A549 (cell line): ENCODE data around the gene SPRED3. TPM values are rescaled to one million over a fixed set of nuclear protein-coding genes. Genes with fewer than 3 reads are reported as not detected.

Source experiments
- ATAC-seq, 2 experiments: fragments of 200-7000 bp in 1 of 2; fragments of >200 bp in 1 of 2; cut with Nextera tagmentation in 1 of 2; cut with Tn5 transposase in 1 of 2; 3 replicates each; pipeline versions ENCODE4 v1.8.0 to v1.9.1; 2018 to 2020; ENCODE audit warnings: mild to moderate bottlenecking in 1 of 2, moderate library complexity in 1 of 2
- CTCF ChIA-PET: fragments of 300-600 bp; sonication (Branson Sonifier 250); formaldehyde crosslinking; extraction: SDS; loops from one replicate; lab custom pipeline; 2021; ENCODE audit warnings: antibody characterized with exemption, inconsistent platforms; lab: Yijun Ruan, JAX
- POLR2A ChIA-PET: fragments of 350-600 bp; formaldehyde crosslinking; extraction: SDS; loops from one replicate; lab custom pipeline; 2021; ENCODE audit warnings: antibody characterized with exemption, inconsistent platforms; lab: Yijun Ruan, JAX
- DNase-seq, 2 experiments: peaks; one replicate each; pipeline versions ENCODE4 v3.0.0 to v3.0.0-alpha.2; 2011 to 2016; ENCODE audit warnings: low read depth in 1 of 2, low spot score in 1 of 2
- FAIRE-seq: peaks from 2 replicates; lab custom pipeline; 2011; peaks lifted over from hg19 to GRCh38; lab: Jason Lieb, UNC
- H3K27ac ChIP-seq, 2 experiments: fragments of >200 bp; sonication (Bioruptor Twin); formaldehyde crosslinking; 3 replicates each; pipeline ENCODE4 v1.5.1; 2016 to 2017
- H3K4me1 ChIP-seq: fragments of >200 bp; sonication (Bioruptor Twin); formaldehyde crosslinking; 3 replicates; pipeline ENCODE4 v1.6.1; 2016
- H3K4me2 ChIP-seq: fragments of >200 bp; sonication (Bioruptor Twin); formaldehyde crosslinking; 3 replicates; pipeline ENCODE4 v1.6.1; 2016
- H3K4me3 ChIP-seq: fragments of >200 bp; sonication (Bioruptor Twin); formaldehyde crosslinking; 3 replicates; pipeline ENCODE4 v1.5.1; 2016
- H3K9me3 ChIP-seq: fragments of >200 bp; sonication (Bioruptor Twin); formaldehyde crosslinking; 3 replicates; pipeline ENCODE4 v1.6.1; 2016
- ATOH8 ChIP-seq: fragments of 250-450 bp; sonication (Bioruptor Pico); IDR thresholded peaks from 2 replicates; pipeline ENCODE4 v1.5.0; 2020; ENCODE audit warnings: low read depth, mild to moderate bottlenecking, moderate library complexity
- E2F6 ChIP-seq: IDR thresholded peaks from 2 replicates; pipeline ENCODE4 v1.6.1; 2012; ENCODE audit warnings: low read depth, borderline replicate concordance
- FOXS1 ChIP-seq: fragments of 250-450 bp; sonication (Bioruptor Pico); IDR thresholded peaks from 2 replicates; pipeline ENCODE4 v1.5.0; 2020; ENCODE audit warnings: mild to moderate bottlenecking, moderate library complexity
- HEYL ChIP-seq: fragments of 250-450 bp; sonication (Bioruptor Pico); IDR thresholded peaks from 2 replicates; pipeline ENCODE4 v1.8.0; 2021; ENCODE audit warnings: mild to moderate bottlenecking, moderate library complexity
- HOXA7 ChIP-seq: fragments of 250-450 bp; sonication (Bioruptor Pico); IDR thresholded peaks from 2 replicates; pipeline ENCODE4 v1.5.0; 2020; ENCODE audit warnings: mild to moderate bottlenecking, moderate library complexity
- HOXB13 ChIP-seq: fragments of 250-450 bp; sonication (Bioruptor Pico); IDR thresholded peaks from 2 replicates; pipeline ENCODE4 v1.5.0; 2020; ENCODE audit warnings: low read depth, mild to moderate bottlenecking, moderate library complexity
- KDM5A ChIP-seq: fragments of 200-600 bp; sonication (generic); IDR thresholded peaks from 2 replicates; pipeline ENCODE4 v1.6.1; 2016; ENCODE audit warnings: antibody characterized with exemption, mild to moderate bottlenecking
- RAD21 ChIP-seq, 2 experiments: fragments of >200 bp in 1 of 2; sonication (Bioruptor Twin) in 1 of 2; formaldehyde crosslinking in 1 of 2; IDR thresholded peaks in 1 of 2; conservative IDR thresholded peaks in 1 of 2; 2 replicates in 1 of 2; 3 replicates in 1 of 2; pipeline ENCODE4 v1.6.1; 2012 to 2018; ENCODE audit warnings: inconsistent platforms in 1 of 2
- RARB ChIP-seq: fragments of 250-450 bp; sonication (Bioruptor Pico); IDR thresholded peaks from 2 replicates; pipeline ENCODE4 v1.8.0; 2021; ENCODE audit warnings: mild to moderate bottlenecking, moderate library complexity
- RNF2 ChIP-seq: fragments of 200-600 bp; sonication (generic); IDR thresholded peaks from 2 replicates; pipeline ENCODE4 v1.6.1; 2016; ENCODE audit warnings: low read depth, mild to moderate bottlenecking, antibody characterized with exemption, moderate library complexity, borderline replicate concordance
- USF2 ChIP-seq: fragments of 450-650 bp; IDR thresholded peaks from 2 replicates; pipeline ENCODE4 v1.6.1; 2014; ENCODE audit warnings: antibody characterized with exemption
- WGBS: methylation state at CpG from one replicate; pipeline ENCODE4 v1.1.6; 2017; ENCODE audit errors: missing lambda C conversion rate; 5-methylcytosine and 5-hydroxymethylcytosine counted together
- polyA plus RNA-seq, 4 experiments: library from polyadenylated mRNA; depleted of rRNA in 3 of 4; stranded (reverse); fragments of >200 nt; fragmentation: RNase III in 1 of 4; extraction: RNeasy Plus Mini Kit Qiagen cat#74134 plus additional on column Dnase treatment in 1 of 4; gene quantifications; 2 replicates in 3 of 4; 3 replicates in 1 of 4; pipeline ENCODE4 v1.2.3, GENCODE V29; 2011 to 2017
- TF ChIP-seq, protein P1 (sequence below): IDR thresholded peaks from 2 replicates; pipeline ENCODE4 v1.6.1; 2012
- TF ChIP-seq, protein P2 (sequence below): fragments of >200 bp; sonication (Bioruptor Twin); formaldehyde crosslinking; IDR thresholded peaks from 3 replicates; pipeline ENCODE4 v1.6.1; 2016
- TF ChIP-seq, protein P3 (sequence below): fragments of 250-450 bp; sonication (Bioruptor Pico); IDR thresholded peaks from 2 replicates; pipeline ENCODE4 v1.5.0; 2021; ENCODE audit warnings: mild to moderate bottlenecking, moderate library complexity, borderline replicate concordance

Gene SPRED3
- polyA plus RNA-seq, 2 of the 4 experiments (the other 2 are of a cell fraction): 2.8 to 3.0 TPM

- CTCF ChIA-PET: interaction anchor here (0.7 to 12.4 kb wide), 18 partner anchors 11 to 487 kb away, joined by 3 to 254 read pairs (median 10); partner anchors contain the start of genes CATSPERG, FAM98C and PSMD8
- TF ChIP-seq HOXA7 (CRISPR knock-in tag): 0 out of 2 replicates have a peak, but pooled peaks have one; percentile 27
- TF ChIP-seq, protein P1, sequence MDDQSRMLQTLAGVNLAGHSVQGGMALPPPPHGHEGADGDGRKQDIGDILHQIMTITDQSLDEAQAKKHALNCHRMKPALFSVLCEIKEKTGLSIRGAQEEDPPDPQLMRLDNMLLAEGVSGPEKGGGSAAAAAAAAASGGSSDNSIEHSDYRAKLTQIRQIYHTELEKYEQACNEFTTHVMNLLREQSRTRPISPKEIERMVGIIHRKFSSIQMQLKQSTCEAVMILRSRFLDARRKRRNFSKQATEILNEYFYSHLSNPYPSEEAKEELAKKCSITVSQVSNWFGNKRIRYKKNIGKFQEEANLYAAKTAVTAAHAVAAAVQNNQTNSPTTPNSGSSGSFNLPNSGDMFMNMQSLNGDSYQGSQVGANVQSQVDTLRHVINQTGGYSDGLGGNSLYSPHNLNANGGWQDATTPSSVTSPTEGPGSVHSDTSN: no peak
- FAIRE-seq (no peak), DNase-seq (no peak), ATAC-seq (no peak)
- Histone ChIP-seq H3K4me3 (no peak overlapping the region), H3K27ac (no peak overlapping the region), H3K4me2 (no peak overlapping the region), H3K9me3 (no peaks in the 10 kb centered on the region), H3K4me1 (peaks cover 22% of the 10 kb centered on the region)
- POLR2A ChIA-PET: interaction anchor here (2.5 kb wide), 1 partner anchor 11 kb away, joined by 28 read pairs; the partner anchor contains the start of gene PSMD8
- WGBS: 95% methylated on average over 40 of the region's 40 CpGs
Observed at GRCh38 chr19:38385804-38386257, 2.7 kb upstream of the SPRED3 start.

- no peak for FAIRE-seq
- no peak for DNase-seq
- TF ChIP-seq RAD21 (conservative IDR thresholded peaks at IDR 0.05 in 1 of 2, IDR thresholded peaks at IDR 0.05 in 1 of 2) (no peak), KDM5A (no peak), HOXA7 (CRISPR knock-in tag) (no peak), ATOH8 (CRISPR knock-in tag) (no peak), FOXS1 (CRISPR knock-in tag) (no peak), USF2 (no peak)
- TF ChIP-seq, protein P2, sequence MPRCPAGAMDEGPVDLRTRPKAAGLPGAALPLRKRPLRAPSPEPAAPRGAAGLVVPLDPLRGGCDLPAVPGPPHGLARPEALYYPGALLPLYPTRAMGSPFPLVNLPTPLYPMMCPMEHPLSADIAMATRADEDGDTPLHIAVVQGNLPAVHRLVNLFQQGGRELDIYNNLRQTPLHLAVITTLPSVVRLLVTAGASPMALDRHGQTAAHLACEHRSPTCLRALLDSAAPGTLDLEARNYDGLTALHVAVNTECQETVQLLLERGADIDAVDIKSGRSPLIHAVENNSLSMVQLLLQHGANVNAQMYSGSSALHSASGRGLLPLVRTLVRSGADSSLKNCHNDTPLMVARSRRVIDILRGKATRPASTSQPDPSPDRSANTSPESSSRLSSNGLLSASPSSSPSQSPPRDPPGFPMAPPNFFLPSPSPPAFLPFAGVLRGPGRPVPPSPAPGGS: no peak
- TF ChIP-seq, protein P3, sequence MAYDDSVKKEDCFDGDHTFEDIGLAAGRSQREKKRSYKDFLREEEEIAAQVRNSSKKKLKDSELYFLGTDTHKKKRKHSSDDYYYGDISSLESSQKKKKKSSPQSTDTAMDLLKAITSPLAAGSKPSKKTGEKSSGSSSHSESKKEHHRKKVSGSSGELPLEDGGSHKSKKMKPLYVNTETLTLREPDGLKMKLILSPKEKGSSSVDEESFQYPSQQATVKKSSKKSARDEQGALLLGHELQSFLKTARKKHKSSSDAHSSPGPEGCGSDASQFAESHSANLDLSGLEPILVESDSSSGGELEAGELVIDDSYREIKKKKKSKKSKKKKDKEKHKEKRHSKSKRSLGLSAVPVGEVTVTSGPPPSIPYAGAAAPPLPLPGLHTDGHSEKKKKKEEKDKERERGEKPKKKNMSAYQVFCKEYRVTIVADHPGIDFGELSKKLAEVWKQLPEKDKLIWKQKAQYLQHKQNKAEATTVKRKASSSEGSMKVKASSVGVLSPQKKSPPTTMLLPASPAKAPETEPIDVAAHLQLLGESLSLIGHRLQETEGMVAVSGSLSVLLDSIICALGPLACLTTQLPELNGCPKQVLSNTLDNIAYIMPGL: no peak
- TF ChIP-seq, protein P1: no peak
- Histone ChIP-seq H3K9me3 (no peaks in the 10 kb centered on the region), H3K27ac (no peak overlapping the region), H3K4me2 (no peak overlapping the region), H3K4me1 (peaks cover 22% of the 10 kb centered on the region), H3K4me3 (no peak overlapping the region)
- POLR2A ChIA-PET: interaction anchor here (1.9 kb wide), 1 partner anchor 25 kb away, joined by 10 read pairs; no protein-coding TSS in a partner anchor
- CTCF ChIA-PET: interaction anchor here (0.6 to 12.4 kb wide), 9 partner anchors 11 to 487 kb away, joined by 3 to 254 read pairs (median 17); partner anchors contain the start of genes FAM98C and PSMD8
- ATAC-seq: no peak
- 92% methylated on average over 61 of the region's 61 CpGs for WGBS
Observed at GRCh38 chr19:38386300-38386970, 2.1 kb upstream of the SPRED3 start.

DNA sequence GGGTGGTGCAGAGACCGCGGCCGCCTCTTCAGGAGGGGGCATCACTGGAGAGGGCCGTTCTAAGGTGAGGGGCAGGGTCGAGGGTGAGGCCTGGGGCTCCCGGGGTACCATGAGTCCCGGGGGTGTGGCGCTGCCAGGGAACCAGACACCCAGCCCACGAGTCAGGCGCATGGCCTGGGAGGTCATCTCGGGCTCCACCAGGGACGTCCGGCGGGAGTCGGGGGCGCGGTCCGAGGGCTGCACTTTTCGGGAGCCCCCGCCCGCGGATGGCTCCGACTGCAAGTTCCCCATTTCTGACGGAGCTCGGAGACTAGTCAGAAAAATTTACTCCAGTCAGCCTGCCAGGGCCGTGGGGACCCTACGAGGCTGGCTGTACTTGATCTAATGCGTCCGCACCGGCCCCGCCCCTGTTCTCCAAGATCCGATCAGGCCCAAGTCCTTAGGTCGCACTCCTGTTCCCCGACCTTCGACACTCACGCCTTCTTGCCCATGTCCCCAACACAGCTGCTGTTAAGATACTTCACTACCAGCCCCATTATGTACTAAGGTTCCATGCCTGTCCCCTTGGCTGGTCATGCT lies 1.4 kb upstream of the SPRED3 start:
- peaks cover 28% of the 10 kb centered on the region for H3K4me1 ChIP-seq
- ChIA-PET POLR2A (interaction anchor here (0.5 to 3.4 kb wide), 14 partner anchors 9 to 544 kb away, joined by 3 to 89 read pairs (median 8); partner anchors contain the start of genes C19orf33, CATSPERG, EIF3K and FAM98C), CTCF (interaction anchor here (0.6 to 12.4 kb wide), 15 partner anchors 9 to 589 kb away, joined by 3 to 254 read pairs (median 4); partner anchors contain the start of genes C19orf33, CATSPERG, FAM98C and MRPS12)
- DNase-seq (no peak), FAIRE-seq (no peak), ATAC-seq (no peak)
- H3K27ac ChIP-seq: peak overlapping the region in 1 of 2 experiments; percentile 90; a peak in 3 of 6 replicates
- WGBS: 91% methylated on average over 36 of the region's 36 CpGs
- TF ChIP-seq RNF2: no peak
- TF ChIP-seq HEYL (CRISPR knock-in tag): no peak
- TF ChIP-seq, protein P2: no peak
- TF ChIP-seq RARB (CRISPR knock-in tag): no peak
- no peak for TF ChIP-seq E2F6
- TF ChIP-seq HOXB13 (CRISPR knock-in tag): no peak
- TF ChIP-seq KDM5A: no peak
- H3K9me3 ChIP-seq: no peaks in the 10 kb centered on the region
- H3K4me2 ChIP-seq: peak overlapping the region; percentile 86
- peak overlapping the region; percentile 61 for H3K4me3 ChIP-seq
